Fibroblast of lung (primary cell): ENCODE results near the gene FHOD3. TPM values are rescaled to one million over a fixed set of nuclear protein-coding genes. Genes with fewer than 3 reads are reported as not detected.

Source experiments
- DNase-seq, 2 donors: peaks; one replicate each; pipeline versions ENCODE4 v3.0.0 to v3.0.0-alpha.2; 2010; ENCODE audit warnings: low read depth in 2 of 2
- H2AFZ ChIP-seq: 2 replicates; pipeline ENCODE4 v1.5.1; 2012; ENCODE audit warnings: low read length, control low read depth, inconsistent platforms
- H3K27ac ChIP-seq: 2 replicates; pipeline ENCODE4 v1.5.1; 2011; ENCODE audit warnings: low read length, control low read depth; ENCODE audit not compliant: insufficient read depth
- H3K27me3 ChIP-seq: 2 replicates; pipeline ENCODE4 v1.5.1; 2011; ENCODE audit warnings: mild to moderate bottlenecking, low read length; ENCODE audit not compliant: control insufficient read depth, insufficient read depth
- H3K36me3 ChIP-seq: 2 replicates; pipeline ENCODE4 v1.5.1; 2011; ENCODE audit warnings: low read length; ENCODE audit not compliant: control insufficient read depth, insufficient read depth
- H3K4me1 ChIP-seq: 2 replicates; pipeline ENCODE4 v1.5.1; 2011; ENCODE audit warnings: low read length; ENCODE audit not compliant: control insufficient read depth, insufficient read depth; ENCODE audit errors: extremely low read depth
- H3K4me2 ChIP-seq: 2 replicates; pipeline ENCODE4 v1.5.1; 2011; ENCODE audit warnings: low read length, control low read depth; ENCODE audit not compliant: insufficient read depth; ENCODE audit errors: extremely low read depth
- H3K4me3 ChIP-seq, 4 experiments: fragments of 200-600 bp in 1 of 4; sonication (generic) in 1 of 4; replicated peaks in 1 of 4; 2 replicates each; pipeline ENCODE4 v1.5.1; 2011 to 2016; ENCODE audit warnings: low read length in 4 of 4, low read depth in 3 of 4, mild to moderate bottlenecking in 3 of 4, control low read depth in 2 of 4, inconsistent platforms in 1 of 4, mixed read lengths in 1 of 4; ENCODE audit not compliant: insufficient read depth in 1 of 4; ENCODE audit errors: control extremely low read depth in 1 of 4
- H3K79me2 ChIP-seq: 2 replicates; pipeline ENCODE4 v1.5.1; 2012; ENCODE audit warnings: mild to moderate bottlenecking, low read length, inconsistent platforms; ENCODE audit not compliant: control insufficient read depth, insufficient read depth
- H3K9ac ChIP-seq: 2 replicates; pipeline ENCODE4 v1.5.1; 2011; ENCODE audit warnings: mild to moderate bottlenecking, low read length, control low read depth; ENCODE audit not compliant: insufficient read depth
- H3K9me3 ChIP-seq: 2 replicates; pipeline ENCODE4 v1.5.1; 2012; ENCODE audit warnings: low read depth, low read length; ENCODE audit not compliant: control insufficient read depth, insufficient read depth
- H4K20me1 ChIP-seq: 2 replicates; pipeline ENCODE4 v1.5.1; 2011; ENCODE audit warnings: low read length; ENCODE audit not compliant: control insufficient read depth, insufficient read depth; ENCODE audit errors: extremely low read depth
- CTCF ChIP-seq, 2 donors: IDR thresholded peaks in 1 of 2; conservative IDR thresholded peaks in 1 of 2; 1 replicate in 1 of 2; 2 replicates in 1 of 2; pipeline ENCODE4 v1.5.1; 2011 to 2012; ENCODE audit warnings: low read length in 2 of 2, control low read depth in 1 of 2, inconsistent platforms in 1 of 2, low read depth in 1 of 2, mild to moderate bottlenecking in 1 of 2
- EZH2 ChIP-seq: IDR thresholded peaks from 2 replicates; pipeline ENCODE4 v1.5.1; 2012; ENCODE audit warnings: low read length, control low read depth, mild to moderate bottlenecking; ENCODE audit errors: missing control alignments
- polyA plus RNA-seq, 2 donors: library from polyadenylated mRNA; depleted of rRNA in 1 of 2; stranded (reverse) in 1 of 2; unstranded in 1 of 2; fragments of >200 nt; gene quantifications; 2 replicates each; pipeline ENCODE4 v1.2.1, GENCODE V29; 2011 to 2012; ENCODE audit warnings: missing spikeins in 1 of 2
- total RNA-seq: library from RNA; depleted of rRNA; stranded (reverse); fragments of >200 nt; gene quantifications from 2 replicates; pipeline ENCODE4 v1.2.1, GENCODE V29; 2014

Gene FHOD3
- total and polyA plus RNA-seq, 2 donors (not counting 1 experiment from before 2014, with no cell fraction given): 16.1 to 28.2 TPM

GRCh38 chr18:36539674-36540231 lies 242.2 kb downstream of the FHOD3 start:
- H3K36me3 ChIP-seq: no peaks in the 10 kb centered on the region
- no peaks in the 10 kb centered on the region for H3K4me1 ChIP-seq
- H3K9ac ChIP-seq: no peak overlapping the region
- no peak for TF ChIP-seq EZH2
- TF ChIP-seq CTCF (conservative IDR thresholded peaks at IDR 0.05 in 1 of 2, IDR thresholded peaks at IDR 0.05 in 1 of 2; ENCODE audit: low read depth in 1 of 2, low read length in 2 of 2): no peak
- no peaks in the 10 kb centered on the region for H3K79me2 ChIP-seq
- H2AFZ ChIP-seq: no peak overlapping the region
- no peak overlapping the region for H3K27ac ChIP-seq
- no peaks in the 10 kb centered on the region for H3K27me3 ChIP-seq
- no peak for DNase-seq
- no peaks in the 10 kb centered on the region for H4K20me1 ChIP-seq
- no peak overlapping the region for H3K4me3 ChIP-seq
- H3K9me3 ChIP-seq: no peaks in the 10 kb centered on the region
- H3K4me2 ChIP-seq: no peak overlapping the region

- Histone ChIP-seq H3K27ac (no peak overlapping the region), H4K20me1 (no peaks in the 10 kb centered on the region), H3K79me2 (no peaks in the 10 kb centered on the region), H3K4me3 (no peak overlapping the region), H2AFZ (no peak overlapping the region), H3K36me3 (no peaks in the 10 kb centered on the region), H3K27me3 (no peaks in the 10 kb centered on the region), H3K9ac (no peak overlapping the region), H3K9me3 (no peaks in the 10 kb centered on the region), H3K4me2 (no peak overlapping the region), H3K4me1 (no peaks in the 10 kb centered on the region)
- no peak for DNase-seq
- TF ChIP-seq EZH2 (no peak), CTCF (conservative IDR thresholded peaks at IDR 0.05 in 1 of 2, IDR thresholded peaks at IDR 0.05 in 1 of 2; ENCODE audit: low read depth in 1 of 2, low read length in 2 of 2) (no peak)
Measured at GRCh38 chr18:36543030-36543429, 245.5 kb downstream of the FHOD3 start.

- Histone ChIP-seq H3K4me3 (no peak overlapping the region), H3K79me2 (no peaks in the 10 kb centered on the region), H3K9ac (no peak overlapping the region), H2AFZ (no peak overlapping the region), H3K4me1 (no peaks in the 10 kb centered on the region), H3K27me3 (no peaks in the 10 kb centered on the region), H3K36me3 (no peaks in the 10 kb centered on the region), H3K9me3 (no peaks in the 10 kb centered on the region), H3K4me2 (no peak overlapping the region), H4K20me1 (no peaks in the 10 kb centered on the region), H3K27ac (no peak overlapping the region)
- TF ChIP-seq CTCF (conservative IDR thresholded peaks at IDR 0.05 in 1 of 2, IDR thresholded peaks at IDR 0.05 in 1 of 2; ENCODE audit: low read depth in 1 of 2, low read length in 2 of 2) (no peak), EZH2 (no peak)
- DNase-seq: peak in 1 of 2 donors; percentile 58
Measured at GRCh38 chr18:36543991-36544725, 246.6 kb downstream of the FHOD3 start.
